GM23338 (cell line): Measurements from ENCODE around the gene DUSP10. TPM values are rescaled to one million over a fixed set of nuclear protein-coding genes. Genes with fewer than 3 reads are reported as not detected.

Experiments used
- ATAC-seq: fragments of 200-7000 bp; cut with Tn5 transposase; 3 replicates; pipeline ENCODE4 v1.9.1; 2020
- DNase-seq: peaks from one replicate; pipeline ENCODE4 v3.0.0-alpha.2; 2015; ENCODE audit warnings: low spot score
- H2AFZ ChIP-seq: fragments of 200-600 bp; sonication (generic); 2 replicates; pipeline ENCODE4 v1.8.0; 2016; ENCODE audit warnings: antibody characterized with exemption, mild to moderate bottlenecking, moderate library complexity
- H3F3A ChIP-seq: fragments of 200-600 bp; sonication (generic); replicated peaks from 2 replicates; pipeline ENCODE4 v1.8.0; 2017; ENCODE audit warnings: antibody characterized with exemption, mixed run types, low read depth
- H3K27ac ChIP-seq: fragments of 200-600 bp; sonication (generic); 2 replicates; pipeline ENCODE4 v1.6.1; 2016; ENCODE audit warnings: low read depth
- H3K27me3 ChIP-seq: fragments of 200-600 bp; sonication (generic); 2 replicates; pipeline ENCODE4 v1.8.0; 2016; ENCODE audit warnings: mild to moderate bottlenecking, mixed run types, moderate library complexity; ENCODE audit not compliant: insufficient read depth
- H3K36me3 ChIP-seq: fragments of 200-600 bp; sonication (generic); 2 replicates; pipeline ENCODE4 v1.8.0; 2016; ENCODE audit warnings: mild to moderate bottlenecking; ENCODE audit not compliant: insufficient read depth
- H3K4me1 ChIP-seq: fragments of 200-600 bp; sonication (generic); 2 replicates; pipeline ENCODE4 v1.8.0; 2016; ENCODE audit warnings: mild to moderate bottlenecking, moderate library complexity; ENCODE audit not compliant: insufficient read depth
- H3K4me2 ChIP-seq: fragments of 200-600 bp; sonication (generic); 2 replicates; pipeline ENCODE4 v1.7.1; 2017; ENCODE audit warnings: mixed run types
- H3K4me3 ChIP-seq: fragments of 200-600 bp; sonication (generic); 2 replicates; pipeline ENCODE4 v1.6.1; 2016; ENCODE audit warnings: mixed run types
- H3K79me2 ChIP-seq: fragments of 200-600 bp; sonication (generic); replicated peaks from 2 replicates; pipeline ENCODE4 v1.8.0; 2017; ENCODE audit warnings: mild to moderate bottlenecking; ENCODE audit not compliant: insufficient read depth
- H3K9me2 ChIP-seq: fragments of 200-600 bp; sonication (generic); 2 replicates; pipeline ENCODE4 v1.8.0; 2017; ENCODE audit not compliant: insufficient read depth
- H4K20me1 ChIP-seq: fragments of 200-600 bp; sonication (generic); replicated peaks from 2 replicates; pipeline ENCODE4 v1.8.0; 2017; ENCODE audit warnings: mild to moderate bottlenecking; ENCODE audit not compliant: insufficient read depth
- H3K27ac Mint-ChIP-seq: 2 replicates; pipeline ENCODE4 v1.8.0; 2020; ENCODE audit warnings: inconsistent platforms, mild to moderate bottlenecking, moderate library complexity, mixed read lengths
- H3K27me3 Mint-ChIP-seq: 3 replicates; pipeline ENCODE4 v1.8.0; 2022; ENCODE audit warnings: low read depth, mild to moderate bottlenecking, moderate library complexity, mixed read lengths, inconsistent platforms; ENCODE audit not compliant: insufficient read depth, poor library complexity
- H3K36me3 Mint-ChIP-seq: 3 replicates; pipeline ENCODE4 v1.8.0; 2021; ENCODE audit warnings: low read depth, mild to moderate bottlenecking, inconsistent platforms, moderate library complexity, mixed read lengths
- H3K4me1 Mint-ChIP-seq: 3 replicates; pipeline ENCODE4 v1.8.0; 2020; ENCODE audit warnings: mild to moderate bottlenecking, inconsistent platforms, mixed read lengths
- H3K4me3 Mint-ChIP-seq: 3 replicates; pipeline ENCODE4 v1.8.0; 2021; ENCODE audit warnings: moderate library complexity, mild to moderate bottlenecking, inconsistent platforms, mixed read lengths
- H3K9me3 Mint-ChIP-seq: 3 replicates; pipeline ENCODE4 v1.8.0; 2020; ENCODE audit warnings: moderate library complexity, mild to moderate bottlenecking, inconsistent platforms, mixed read lengths
- CREB1 ChIP-seq: fragments of 250-450 bp; sonication (Bioruptor Pico); IDR thresholded peaks from 2 replicates; pipeline ENCODE4 v1.5.0; 2020; ENCODE audit warnings: low read depth, mild to moderate bottlenecking, moderate library complexity
- CTCF ChIP-seq, 2 experiments: fragments of 200-600 bp in 1 of 2; sonication (generic) in 1 of 2; conservative IDR thresholded peaks; 2 replicates each; pipeline versions ENCODE4 v1.5.1 to v1.6.1; 2016 to 2017; ENCODE audit warnings: antibody characterized with exemption in 2 of 2, low read depth in 2 of 2, mild to moderate bottlenecking in 2 of 2, moderate library complexity in 1 of 2
- ETS1 ChIP-seq: IDR thresholded peaks from 2 replicates; pipeline ENCODE4 v1.6.1; 2016; ENCODE audit warnings: antibody characterized with exemption
- EZH2 ChIP-seq: fragments of 200-600 bp; sonication (generic); IDR thresholded peaks from one replicate; pipeline ENCODE4 v1.8.0; 2017; ENCODE audit warnings: antibody characterized with exemption, mild to moderate bottlenecking, low read depth; ENCODE audit not compliant: unreplicated experiment
- EZH2phosphoT487 ChIP-seq: fragments of 200-600 bp; sonication (generic); IDR thresholded peaks from one replicate; pipeline ENCODE4 v1.8.1; 2018; ENCODE audit warnings: antibody characterized with exemption; ENCODE audit not compliant: unreplicated experiment
- JUNB ChIP-seq: IDR thresholded peaks from one replicate; pipeline ENCODE4 v1.6.1; 2016; ENCODE audit warnings: antibody characterized with exemption; ENCODE audit not compliant: unreplicated experiment
- NANOG ChIP-seq: IDR thresholded peaks from 2 replicates; pipeline ENCODE4 v1.6.1; 2016; ENCODE audit warnings: antibody characterized with exemption, borderline replicate concordance
- POLR2AphosphoS5 ChIP-seq: IDR thresholded peaks from 2 replicates; pipeline ENCODE4 v1.6.1; 2016; ENCODE audit warnings: antibody characterized with exemption, low read depth
- REST ChIP-seq: IDR thresholded peaks from one replicate; pipeline ENCODE4 v1.6.1; 2018; ENCODE audit warnings: antibody characterized with exemption; ENCODE audit not compliant: unreplicated experiment
- STAT1 ChIP-seq: IDR thresholded peaks from one replicate; pipeline ENCODE4 v1.6.1; 2016; ENCODE audit warnings: antibody characterized with exemption; ENCODE audit not compliant: unreplicated experiment
- ZNF114 ChIP-seq: fragments of 250-450 bp; sonication (Bioruptor Pico); IDR thresholded peaks from 2 replicates; pipeline ENCODE4 v1.5.0; 2020; ENCODE audit warnings: mild to moderate bottlenecking, moderate library complexity
- ZNF331 ChIP-seq: fragments of 250-450 bp; sonication (Bioruptor Pico); IDR thresholded peaks from 2 replicates; pipeline ENCODE4 v1.5.0; 2020; ENCODE audit warnings: low read depth, mild to moderate bottlenecking, moderate library complexity
- ZNF462 ChIP-seq: fragments of 250-450 bp; sonication (Bioruptor Pico); IDR thresholded peaks from 2 replicates; pipeline ENCODE4 v1.5.0; 2020; ENCODE audit warnings: mild to moderate bottlenecking, moderate library complexity
- polyA plus RNA-seq: library from polyadenylated mRNA; unstranded; fragments of >200 nt; fragmentation: Nextera tagmentation; extraction: Ambion mirVana; gene quantifications from 2 replicates; pipeline ENCODE4 v1.2.1, GENCODE V29; 2016
- total RNA-seq: library from RNA; depleted of rRNA; stranded (reverse); fragments of >200 nt; shearing (Covaris generic); gene quantifications from 2 replicates; pipeline ENCODE4 v1.2.3, GENCODE V29; 2014

DUSP10 gene
- total and polyA plus RNA-seq, 2 experiments from 2014 or later, result 1.5 to 1.6 TPM

DNA sequence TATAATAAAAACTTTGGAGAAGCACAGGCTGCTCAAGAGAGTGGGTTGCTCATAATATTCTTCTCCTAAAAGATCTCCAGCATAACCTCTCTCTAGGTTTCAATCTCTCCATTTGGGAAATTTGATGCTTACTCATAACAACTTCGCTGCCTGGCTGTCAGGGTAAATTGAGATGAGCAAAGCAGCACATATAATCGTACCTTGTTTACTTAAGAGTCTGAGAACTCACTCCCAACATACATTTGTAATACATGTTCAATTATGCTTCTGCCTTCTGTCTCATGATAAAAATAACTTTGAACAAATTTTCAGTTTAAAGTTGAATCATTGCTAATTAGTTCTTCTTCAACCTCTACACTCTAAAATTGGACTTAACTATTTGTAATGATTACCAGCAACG, 68.9 kb downstream of the DUSP10 start:
- Histone ChIP-seq H3K27ac (no peak overlapping the region), H3F3A (no peaks in the 10 kb centered on the region), H3K4me2 (no peak overlapping the region), H3K27me3 (no peaks in the 10 kb centered on the region), H3K79me2 (no peaks in the 10 kb centered on the region), H3K9me2 (no peaks in the 10 kb centered on the region), H2AFZ (no peak overlapping the region), H3K4me3 (no peak overlapping the region), H4K20me1 (no peaks in the 10 kb centered on the region), H3K36me3 (no peaks in the 10 kb centered on the region), H3K4me1 (no peaks in the 10 kb centered on the region)
- H3K27me3 Mint-ChIP-seq, result no peaks in the 10 kb centered on the region
- no peaks in the 10 kb centered on the region for H3K4me1 Mint-ChIP-seq
- H3K27ac Mint-ChIP-seq, result no peak overlapping the region
- DNase-seq (no peak), ATAC-seq (no peak)
- TF ChIP-seq JUNB (no peak), ZNF331 (CRISPR knock-in tag) (no peak), STAT1 (no peak), ZNF462 (CRISPR knock-in tag) (no peak), EZH2 (no peak), POLR2AphosphoS5 (no peak), EZH2phosphoT487 (no peak), CREB1 (CRISPR knock-in tag) (no peak), ETS1 (no peak), ZNF114 (no peak), CTCF (conservative IDR thresholded peaks at IDR 0.05; ENCODE audit: low read depth in 2 of 2) (no peak), NANOG (no peak), REST (no peak)
- H3K9me3 Mint-ChIP-seq, result no peaks in the 10 kb centered on the region
- no peaks in the 10 kb centered on the region for H3K36me3 Mint-ChIP-seq
- H3K4me3 Mint-ChIP-seq, result no peak overlapping the region
